IMR-90 (cell line): ENCODE data around the gene OPCML.

ENCODE experiments used
- BHLHE40 ChIP-seq: fragments of 150-350 bp; IDR thresholded peaks from 2 replicates; pipeline ENCODE4 v1.6.1; 2016; ENCODE audit warnings: mild to moderate bottlenecking, low read depth, low read length
- CEBPB ChIP-seq: IDR thresholded peaks from 2 replicates; pipeline ENCODE4 v1.6.1; 2012; ENCODE audit warnings: low read depth, low read length, improper control_type of control experiment
- ELK1 ChIP-seq: fragments of 150-350 bp; IDR thresholded peaks from 2 replicates; pipeline ENCODE4 v1.6.1; 2016; ENCODE audit warnings: low read depth, mild to moderate bottlenecking, low read length, moderate library complexity, borderline replicate concordance
- FOS ChIP-seq: fragments of 150-350 bp; IDR thresholded peaks from 2 replicates; pipeline ENCODE4 v1.6.1; 2016; ENCODE audit warnings: low read depth, low read length
- MAFK ChIP-seq: IDR thresholded peaks from 2 replicates; pipeline ENCODE4 v1.6.1; 2012; ENCODE audit warnings: low read depth, low read length, improper control_type of control experiment
- MAZ ChIP-seq: IDR thresholded peaks from 2 replicates; pipeline ENCODE4 v1.6.1; 2012; ENCODE audit warnings: low read depth, mild to moderate bottlenecking, low read length, improper control_type of control experiment, moderate library complexity, borderline replicate concordance
- NFE2L2 ChIP-seq: fragments of 150-350 bp; IDR thresholded peaks from 2 replicates; pipeline ENCODE4 v1.6.1; 2016; ENCODE audit warnings: low read depth, mild to moderate bottlenecking, low read length
- POLR2A ChIP-seq: IDR thresholded peaks from 2 replicates; pipeline ENCODE4 v1.6.1; 2012; ENCODE audit warnings: mild to moderate bottlenecking, low read depth, low read length
- RAD21 ChIP-seq: IDR thresholded peaks from 2 replicates; pipeline ENCODE4 v1.6.1; 2012; ENCODE audit warnings: low read length, improper control_type of control experiment
- RCOR1 ChIP-seq: IDR thresholded peaks from 2 replicates; pipeline ENCODE4 v1.6.1; 2012; ENCODE audit warnings: mild to moderate bottlenecking, low read length, improper control_type of control experiment; ENCODE audit not compliant: insufficient replicate concordance
- SMC3 ChIP-seq: fragments of 150-350 bp; IDR thresholded peaks from 2 replicates; pipeline ENCODE4 v1.6.1; 2016; ENCODE audit warnings: low read depth, mild to moderate bottlenecking, antibody characterized with exemption, low read length, moderate library complexity
- USF2 ChIP-seq: fragments of 150-350 bp; IDR thresholded peaks from 2 replicates; pipeline ENCODE4 v1.6.1; 2017; ENCODE audit warnings: mild to moderate bottlenecking, antibody characterized with exemption, low read length, low read depth
- TF ChIP-seq, protein P1 (sequence below): conservative IDR thresholded peaks from 2 replicates; pipeline ENCODE4 v1.5.1; 2012; ENCODE audit warnings: mild to moderate bottlenecking, low read depth, low read length, improper control_type of control experiment

GRCh38 chr11:132881622-132882021, 650.7 kb downstream of the OPCML start:
- TF ChIP-seq, protein P1, sequence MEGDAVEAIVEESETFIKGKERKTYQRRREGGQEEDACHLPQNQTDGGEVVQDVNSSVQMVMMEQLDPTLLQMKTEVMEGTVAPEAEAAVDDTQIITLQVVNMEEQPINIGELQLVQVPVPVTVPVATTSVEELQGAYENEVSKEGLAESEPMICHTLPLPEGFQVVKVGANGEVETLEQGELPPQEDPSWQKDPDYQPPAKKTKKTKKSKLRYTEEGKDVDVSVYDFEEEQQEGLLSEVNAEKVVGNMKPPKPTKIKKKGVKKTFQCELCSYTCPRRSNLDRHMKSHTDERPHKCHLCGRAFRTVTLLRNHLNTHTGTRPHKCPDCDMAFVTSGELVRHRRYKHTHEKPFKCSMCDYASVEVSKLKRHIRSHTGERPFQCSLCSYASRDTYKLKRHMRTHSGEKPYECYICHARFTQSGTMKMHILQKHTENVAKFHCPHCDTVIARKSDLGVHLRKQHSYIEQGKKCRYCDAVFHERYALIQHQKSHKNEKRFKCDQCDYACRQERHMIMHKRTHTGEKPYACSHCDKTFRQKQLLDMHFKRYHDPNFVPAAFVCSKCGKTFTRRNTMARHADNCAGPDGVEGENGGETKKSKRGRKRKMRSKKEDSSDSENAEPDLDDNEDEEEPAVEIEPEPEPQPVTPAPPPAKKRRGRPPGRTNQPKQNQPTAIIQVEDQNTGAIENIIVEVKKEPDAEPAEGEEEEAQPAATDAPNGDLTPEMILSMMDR = no peak
- TF ChIP-seq POLR2A (no peak), SMC3 (no peak), MAFK (no peak), USF2 (no peak), NFE2L2 (no peak), BHLHE40 (no peak), ELK1 (no peak), FOS (no peak), RAD21 (no peak), MAZ (no peak), CEBPB (no peak), RCOR1 (no peak)
